Measurements from ENCODE around the gene RFTN1. TPM values are rescaled to one million over a fixed set of nuclear protein-coding genes. Genes with fewer than 3 reads are reported as not detected.
"Not testable (repeated sequence)": the region's sequence is repeated elsewhere in the genome, so short reads cannot be mapped to it uniquely, and the experiment has no call there.

RFTN1 gene
- total RNA-seq, 2 experiments from 2014 or later, result 95.9 to 109 TPM

- CTCF ChIA-PET, result interaction anchor here (14.3 kb wide), 1 partner anchor 23 kb away, joined by 222 read pairs; no protein-coding TSS in a partner anchor
- Mint-ChIP-seq H3K4me3 (no peak overlapping the region), H3K36me3 (ENCODE audit: low read depth) (peaks cover 75% of the 10 kb centered on the region), H3K4me1 (ENCODE audit: low read depth) (peaks cover 94% of the 10 kb centered on the region), H3K27ac (peak overlapping the region; percentile 95), H3K27me3 (ENCODE audit: low read depth) (no peaks in the 10 kb centered on the region), H3K9me3 (no peaks in the 10 kb centered on the region)
- no peak for DNase-seq
- intact Hi-C loops (cut with micrococcal nuclease), result no loop called here
Measured at GRCh38 chr3:16315623-16316022, 197.9 kb downstream of the RFTN1 start.

DNA sequence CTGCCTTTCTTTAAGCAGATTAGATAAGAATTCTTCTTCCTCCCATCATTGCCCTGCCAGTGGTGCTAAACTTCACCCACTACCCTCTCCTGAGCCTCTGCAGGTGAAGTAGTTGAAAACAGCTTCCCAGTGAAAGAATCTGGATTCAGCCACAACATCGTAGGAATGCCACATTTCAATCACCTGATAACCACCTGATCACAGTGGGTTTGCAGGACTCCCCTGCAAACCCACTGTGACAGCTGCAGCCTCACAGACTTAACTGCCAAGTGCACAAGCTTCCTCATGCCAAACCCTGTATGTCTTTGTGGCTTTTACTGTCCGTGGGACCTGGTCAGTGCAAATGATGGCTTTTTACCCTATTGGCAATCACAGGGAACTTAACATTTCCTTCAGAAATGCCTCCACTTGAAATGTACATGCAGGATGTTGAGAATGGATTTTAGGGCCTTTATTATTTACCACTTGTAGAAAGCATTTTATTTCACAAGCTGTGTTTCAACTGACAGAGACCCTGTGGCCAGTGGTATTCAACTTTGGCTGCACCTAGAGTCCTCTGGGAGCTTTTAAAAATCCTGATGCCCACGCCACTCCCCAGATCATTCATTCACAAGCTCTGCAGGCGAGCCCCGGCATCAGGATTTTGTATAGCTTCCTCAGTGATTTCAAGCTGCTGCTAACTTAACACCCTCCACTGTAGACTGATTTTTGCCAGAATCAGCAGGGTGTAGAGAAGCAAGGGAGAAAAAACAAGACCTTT is 199.4 kb downstream of the RFTN1 start:
- no peaks in the 10 kb centered on the region for H3K9me3 Mint-ChIP-seq
- peak overlapping the region; percentile 95 for H3K27ac Mint-ChIP-seq
- no peak for DNase-seq
- peaks cover 94% of the 10 kb centered on the region for H3K4me1 Mint-ChIP-seq (ENCODE audit: low read depth)
- intact Hi-C loops (cut with micrococcal nuclease), result no loop called here
- no peak overlapping the region for H3K4me3 Mint-ChIP-seq
- no peaks in the 10 kb centered on the region for H3K27me3 Mint-ChIP-seq (ENCODE audit: low read depth)
- CTCF ChIA-PET, result interaction anchor here (1.0 to 14.3 kb wide), 4 partner anchors 11 to 47 kb away, joined by 3 to 222 read pairs (median 8); no protein-coding TSS in a partner anchor
- H3K36me3 Mint-ChIP-seq (ENCODE audit: low read depth), result peaks cover 70% of the 10 kb centered on the region

GRCh38 chr3:16311960-16312451 is 201.5 kb downstream of the RFTN1 start:
- Mint-ChIP-seq H3K4me1 (ENCODE audit: low read depth) (peaks cover 91% of the 10 kb centered on the region), H3K27ac (peak overlapping the region; percentile 91), H3K9me3 (no peaks in the 10 kb centered on the region), H3K36me3 (ENCODE audit: low read depth) (peaks cover 65% of the 10 kb centered on the region), H3K4me3 (peak overlapping the region; percentile 20), H3K27me3 (ENCODE audit: low read depth) (no peaks in the 10 kb centered on the region)
- intact Hi-C loops (cut with micrococcal nuclease), result no loop called here
- peak; percentile 62 for DNase-seq
- CTCF ChIA-PET, result interaction anchor here (0.5 to 14.3 kb wide), 4 partner anchors 11 to 44 kb away, joined by 3 to 222 read pairs (median 4); no protein-coding TSS in a partner anchor

- H3K27me3 Mint-ChIP-seq (ENCODE audit: low read depth); H3K9me3 Mint-ChIP-seq; DNase-seq; intact Hi-C loops (cut with micrococcal nuclease); H3K4me3 Mint-ChIP-seq: not testable (repeated sequence)
- CTCF ChIA-PET, result interaction anchor here (1.3 to 14.3 kb wide), 2 partner anchors 9 to 18 kb away, joined by 3 to 222 read pairs; no protein-coding TSS in a partner anchor
- Mint-ChIP-seq H3K27ac (peak overlapping the region; percentile 92), H3K4me1 (ENCODE audit: low read depth) (peaks cover 91% of the 10 kb centered on the region), H3K36me3 (ENCODE audit: low read depth) (peaks cover 58% of the 10 kb centered on the region)
Measured at GRCh38 chr3:16310486-16310885, 203.0 kb downstream of the RFTN1 start.

- Mint-ChIP-seq H3K36me3 (ENCODE audit: low read depth) (peaks cover 58% of the 10 kb centered on the region), H3K27me3 (ENCODE audit: low read depth) (no peaks in the 10 kb centered on the region), H3K9me3 (no peaks in the 10 kb centered on the region), H3K27ac (peak overlapping the region; percentile 92), H3K4me1 (ENCODE audit: low read depth) (peaks cover 91% of the 10 kb centered on the region), H3K4me3 (peak overlapping the region; percentile 22)
- intact Hi-C loops (cut with micrococcal nuclease), result loop anchor here (1.0 to 5.0 kb wide), 10 partner anchors 8 to 713 kb away; no protein-coding TSS in a partner anchor
- DNase-seq, result peak; percentile 76
- CTCF ChIA-PET, result interaction anchor here (0.6 to 1.2 kb wide), 4 partner anchors 10 to 220 kb away, joined by 3 to 4 read pairs (median 3); no protein-coding TSS in a partner anchor
Measured at GRCh38 chr3:16309558-16309957, 203.9 kb downstream of the RFTN1 start.

- CTCF ChIA-PET, result interaction anchor here (1.2 to 8.9 kb wide), 4 partner anchors 10 to 20 kb away, joined by 3 to 109 read pairs (median 26); no protein-coding TSS in a partner anchor
- Mint-ChIP-seq H3K9me3 (no peaks in the 10 kb centered on the region), H3K4me1 (ENCODE audit: low read depth) (peaks cover 90% of the 10 kb centered on the region), H3K36me3 (ENCODE audit: low read depth) (peaks cover 58% of the 10 kb centered on the region), H3K27me3 (ENCODE audit: low read depth) (no peaks in the 10 kb centered on the region), H3K4me3 (no peak overlapping the region), H3K27ac (peak overlapping the region; percentile 92)
- intact Hi-C loops (cut with micrococcal nuclease), result loop anchor here (1.0 to 5.0 kb wide), 10 partner anchors 7 to 714 kb away; no protein-coding TSS in a partner anchor
- DNase-seq, result no peak
Measured at GRCh38 chr3:16308727-16309126, 204.8 kb downstream of the RFTN1 start.

DNA sequence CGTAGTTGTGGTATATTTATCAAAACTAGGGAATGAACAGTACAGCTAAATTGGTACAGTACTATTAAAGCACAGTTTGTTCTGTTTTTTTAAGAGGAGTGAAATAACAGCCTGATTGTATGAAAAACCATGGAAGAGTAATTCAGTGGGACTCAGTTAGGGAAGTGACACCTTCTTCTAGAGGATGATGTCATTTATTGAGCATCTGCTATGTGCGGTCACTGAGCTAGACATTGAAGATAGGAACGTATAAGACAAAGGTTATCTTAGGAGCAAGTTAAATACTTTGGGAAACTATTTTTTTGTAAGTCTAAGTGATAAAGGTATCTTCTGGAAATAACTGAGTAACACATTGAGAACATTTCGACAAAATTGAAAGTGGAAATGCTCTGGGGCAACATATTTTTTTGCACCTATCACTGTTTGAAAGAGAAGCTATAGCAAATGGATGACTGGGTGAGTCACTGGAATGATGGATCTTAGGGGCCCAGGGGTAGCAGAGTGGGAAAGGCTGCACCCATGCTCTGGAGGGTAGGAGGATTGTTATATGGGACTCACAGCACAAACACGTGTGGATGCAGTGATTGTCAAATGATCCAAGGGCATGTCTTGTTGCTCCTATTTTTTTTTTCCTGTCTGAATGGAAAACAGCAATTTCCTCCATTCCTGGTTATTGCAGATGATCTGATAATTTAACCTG is 205.5 kb downstream of the RFTN1 start:
- intact Hi-C loops (cut with micrococcal nuclease), result loop anchor here (5.0 kb wide), 4 partner anchors 534 to 714 kb away; no protein-coding TSS in a partner anchor
- no peaks in the 10 kb centered on the region for H3K27me3 Mint-ChIP-seq (ENCODE audit: low read depth)
- H3K4me3 Mint-ChIP-seq, result peak overlapping the region; percentile 41
- peaks cover 89% of the 10 kb centered on the region for H3K4me1 Mint-ChIP-seq (ENCODE audit: low read depth)
- CTCF ChIA-PET, result interaction anchor here (1.4 to 8.9 kb wide), 3 partner anchors 11 to 19 kb away, joined by 9 to 109 read pairs (median 42); no protein-coding TSS in a partner anchor
- DNase-seq, result peak; percentile 67
- peak overlapping the region; percentile 87 for H3K27ac Mint-ChIP-seq
- H3K36me3 Mint-ChIP-seq (ENCODE audit: low read depth), result peaks cover 59% of the 10 kb centered on the region
- no peaks in the 10 kb centered on the region for H3K9me3 Mint-ChIP-seq

DNA sequence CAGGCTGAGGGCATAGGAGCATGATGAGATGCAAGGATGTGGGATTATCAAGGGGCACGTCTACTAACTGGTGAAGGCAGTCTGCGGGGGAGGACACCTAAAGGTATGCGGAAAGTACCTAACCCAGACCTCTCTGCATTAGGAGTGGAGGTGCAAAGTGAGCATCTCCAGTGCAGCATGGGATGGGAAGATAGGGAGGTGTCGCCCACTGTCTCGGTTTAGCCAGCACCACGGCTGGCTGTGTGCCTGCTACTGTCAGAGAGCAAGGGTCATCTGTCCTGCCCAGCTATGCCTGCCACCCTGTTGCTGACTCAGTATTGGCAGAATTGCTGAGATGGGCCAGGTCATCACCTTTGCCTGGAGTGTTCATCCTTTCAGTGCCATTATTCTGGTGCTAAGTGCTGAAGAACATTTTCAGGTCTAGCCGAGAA is 208.4 kb downstream of the RFTN1 start:
- H3K9me3 Mint-ChIP-seq, result no peaks in the 10 kb centered on the region
- peak overlapping the region; percentile 44 for H3K4me3 Mint-ChIP-seq
- H3K27me3 Mint-ChIP-seq (ENCODE audit: low read depth), result no peaks in the 10 kb centered on the region
- intact Hi-C loops (cut with micrococcal nuclease), result loop anchor here (1.0 to 5.0 kb wide), 6 partner anchors 14 to 717 kb away; no protein-coding TSS in a partner anchor
- peaks cover 57% of the 10 kb centered on the region for H3K36me3 Mint-ChIP-seq (ENCODE audit: low read depth)
- H3K27ac Mint-ChIP-seq, result peak overlapping the region; percentile 97
- H3K4me1 Mint-ChIP-seq (ENCODE audit: low read depth), result peaks cover 94% of the 10 kb centered on the region
- DNase-seq, result peak; percentile 80
- CTCF ChIA-PET, result interaction anchor here (0.9 to 8.9 kb wide), 3 partner anchors 12 to 16 kb away, joined by 3 to 109 read pairs (median 42); no protein-coding TSS in a partner anchor

GRCh38 chr3:16304061-16305010 is 209.2 kb downstream of the RFTN1 start:
- Mint-ChIP-seq H3K27ac (peak overlapping the region; percentile 97), H3K4me3 (peak overlapping the region; percentile 44), H3K36me3 (ENCODE audit: low read depth) (peaks cover 54% of the 10 kb centered on the region), H3K4me1 (ENCODE audit: low read depth) (peaks cover 94% of the 10 kb centered on the region), H3K27me3 (ENCODE audit: low read depth) (no peaks in the 10 kb centered on the region), H3K9me3 (no peaks in the 10 kb centered on the region)
- intact Hi-C loops (cut with micrococcal nuclease), result loop anchor here (1.0 to 5.0 kb wide), 6 partner anchors 14 to 718 kb away; no protein-coding TSS in a partner anchor
- DNase-seq, result peak; percentile 47
- CTCF ChIA-PET, result interaction anchor here (0.8 to 8.9 kb wide), 5 partner anchors 11 to 212 kb away, joined by 3 to 109 read pairs (median 7); no protein-coding TSS in a partner anchor

DNA sequence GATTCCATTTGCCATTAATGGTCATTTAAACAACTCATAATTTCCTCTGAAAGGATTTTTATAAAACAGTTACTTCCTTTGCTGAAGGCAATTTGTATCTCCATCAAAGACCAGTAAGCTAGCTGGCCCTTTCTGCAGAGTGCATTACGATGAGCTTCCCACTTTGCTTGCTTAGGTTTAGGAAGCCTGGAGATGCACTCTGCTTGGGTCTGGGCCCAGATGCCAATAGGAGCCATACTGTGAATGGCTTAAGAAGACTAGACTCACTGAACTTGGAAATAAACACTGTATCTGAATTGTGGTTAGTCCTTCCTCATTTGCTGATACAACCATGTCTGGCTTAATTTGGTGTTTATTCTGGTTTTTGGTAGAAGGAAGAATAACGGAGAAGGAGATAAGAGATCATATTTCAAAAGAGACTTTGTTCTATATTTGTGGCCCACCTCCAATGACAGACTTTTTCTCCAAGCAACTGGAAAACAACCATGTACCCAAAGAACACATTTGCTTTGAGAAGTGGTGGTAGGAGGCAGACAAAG is 210.4 kb downstream of the RFTN1 start:
- Mint-ChIP-seq H3K4me1 (ENCODE audit: low read depth) (peaks cover 96% of the 10 kb centered on the region), H3K27ac (peak overlapping the region; percentile 94), H3K4me3 (peak overlapping the region; percentile 41), H3K27me3 (ENCODE audit: low read depth) (no peaks in the 10 kb centered on the region), H3K9me3 (no peaks in the 10 kb centered on the region), H3K36me3 (ENCODE audit: low read depth) (peaks cover 53% of the 10 kb centered on the region)
- DNase-seq, result no peak
- CTCF ChIA-PET, result interaction anchor here (1.3 to 8.9 kb wide), 3 partner anchors 10 to 213 kb away, joined by 3 to 109 read pairs (median 5); no protein-coding TSS in a partner anchor
- intact Hi-C loops (cut with micrococcal nuclease), result no loop called here

Measured in activated naive CD4-positive, alpha-beta T cell treated with anti-CD3 and anti-CD28 coated beads for 36 hours (primary cell).